ENCODE results near the gene OR4D5.

DNA sequence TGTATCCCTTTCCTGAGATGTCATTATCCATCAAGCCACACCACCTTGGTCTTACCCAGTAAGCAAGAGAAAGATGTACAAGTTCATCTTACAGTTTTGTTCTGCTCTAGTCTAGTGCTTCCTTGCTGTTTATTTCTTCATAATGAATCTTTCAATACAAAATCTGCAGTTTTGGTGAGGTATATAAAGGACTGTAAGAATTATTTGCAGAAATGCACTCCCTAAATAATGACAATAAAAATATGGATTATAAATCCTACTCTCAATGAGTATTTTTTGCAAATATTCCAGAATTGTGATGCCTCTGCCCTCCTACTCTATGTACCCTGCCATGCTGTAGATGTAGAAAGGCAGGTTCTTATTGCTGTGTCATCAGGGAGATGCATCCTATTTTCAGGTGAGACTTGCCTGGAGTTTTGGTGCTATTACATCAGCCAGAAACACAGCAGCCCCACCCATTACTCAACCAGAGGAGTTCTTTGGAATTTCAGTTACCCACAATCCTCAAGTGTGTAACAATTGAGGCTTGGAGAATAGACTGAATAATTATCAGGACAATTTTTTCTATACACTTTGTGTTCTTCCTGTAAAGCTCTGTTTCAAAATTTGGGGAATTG lies 38.4 kb downstream of the OR4D5 start, which contains the start of gene OR10S1:
- no peak for TF ChIP-seq POLR2AphosphoS5 (IDR thresholded peaks at IDR 0.05; ENCODE audit: low read depth, low read length)
- TF ChIP-seq, protein P1, sequence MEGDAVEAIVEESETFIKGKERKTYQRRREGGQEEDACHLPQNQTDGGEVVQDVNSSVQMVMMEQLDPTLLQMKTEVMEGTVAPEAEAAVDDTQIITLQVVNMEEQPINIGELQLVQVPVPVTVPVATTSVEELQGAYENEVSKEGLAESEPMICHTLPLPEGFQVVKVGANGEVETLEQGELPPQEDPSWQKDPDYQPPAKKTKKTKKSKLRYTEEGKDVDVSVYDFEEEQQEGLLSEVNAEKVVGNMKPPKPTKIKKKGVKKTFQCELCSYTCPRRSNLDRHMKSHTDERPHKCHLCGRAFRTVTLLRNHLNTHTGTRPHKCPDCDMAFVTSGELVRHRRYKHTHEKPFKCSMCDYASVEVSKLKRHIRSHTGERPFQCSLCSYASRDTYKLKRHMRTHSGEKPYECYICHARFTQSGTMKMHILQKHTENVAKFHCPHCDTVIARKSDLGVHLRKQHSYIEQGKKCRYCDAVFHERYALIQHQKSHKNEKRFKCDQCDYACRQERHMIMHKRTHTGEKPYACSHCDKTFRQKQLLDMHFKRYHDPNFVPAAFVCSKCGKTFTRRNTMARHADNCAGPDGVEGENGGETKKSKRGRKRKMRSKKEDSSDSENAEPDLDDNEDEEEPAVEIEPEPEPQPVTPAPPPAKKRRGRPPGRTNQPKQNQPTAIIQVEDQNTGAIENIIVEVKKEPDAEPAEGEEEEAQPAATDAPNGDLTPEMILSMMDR (IDR thresholded peaks at IDR 0.05): no peak
- TF ChIP-seq, protein P2, sequence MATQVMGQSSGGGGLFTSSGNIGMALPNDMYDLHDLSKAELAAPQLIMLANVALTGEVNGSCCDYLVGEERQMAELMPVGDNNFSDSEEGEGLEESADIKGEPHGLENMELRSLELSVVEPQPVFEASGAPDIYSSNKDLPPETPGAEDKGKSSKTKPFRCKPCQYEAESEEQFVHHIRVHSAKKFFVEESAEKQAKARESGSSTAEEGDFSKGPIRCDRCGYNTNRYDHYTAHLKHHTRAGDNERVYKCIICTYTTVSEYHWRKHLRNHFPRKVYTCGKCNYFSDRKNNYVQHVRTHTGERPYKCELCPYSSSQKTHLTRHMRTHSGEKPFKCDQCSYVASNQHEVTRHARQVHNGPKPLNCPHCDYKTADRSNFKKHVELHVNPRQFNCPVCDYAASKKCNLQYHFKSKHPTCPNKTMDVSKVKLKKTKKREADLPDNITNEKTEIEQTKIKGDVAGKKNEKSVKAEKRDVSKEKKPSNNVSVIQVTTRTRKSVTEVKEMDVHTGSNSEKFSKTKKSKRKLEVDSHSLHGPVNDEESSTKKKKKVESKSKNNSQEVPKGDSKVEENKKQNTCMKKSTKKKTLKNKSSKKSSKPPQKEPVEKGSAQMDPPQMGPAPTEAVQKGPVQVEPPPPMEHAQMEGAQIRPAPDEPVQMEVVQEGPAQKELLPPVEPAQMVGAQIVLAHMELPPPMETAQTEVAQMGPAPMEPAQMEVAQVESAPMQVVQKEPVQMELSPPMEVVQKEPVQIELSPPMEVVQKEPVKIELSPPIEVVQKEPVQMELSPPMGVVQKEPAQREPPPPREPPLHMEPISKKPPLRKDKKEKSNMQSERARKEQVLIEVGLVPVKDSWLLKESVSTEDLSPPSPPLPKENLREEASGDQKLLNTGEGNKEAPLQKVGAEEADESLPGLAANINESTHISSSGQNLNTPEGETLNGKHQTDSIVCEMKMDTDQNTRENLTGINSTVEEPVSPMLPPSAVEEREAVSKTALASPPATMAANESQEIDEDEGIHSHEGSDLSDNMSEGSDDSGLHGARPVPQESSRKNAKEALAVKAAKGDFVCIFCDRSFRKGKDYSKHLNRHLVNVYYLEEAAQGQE (IDR thresholded peaks at IDR 0.05; ENCODE audit: low read depth, low read length): no peak
- no peak for TF ChIP-seq RFX5 (IDR thresholded peaks at IDR 0.05; ENCODE audit: low read length)
- TF ChIP-seq GABPA (IDR thresholded peaks at IDR 0.05; ENCODE audit: low read depth): no peak
- no peak for TF ChIP-seq SMC3 (IDR thresholded peaks at IDR 0.05; ENCODE audit: low read depth, low read length)
- no peak for TF ChIP-seq RAD21 (IDR thresholded peaks at IDR 0.05; ENCODE audit: low read length)

Measured in SK-N-SH (cell line).